ENCODE data around the gene SUGCT.
"Not testable (repeated sequence)": the region's sequence is repeated elsewhere in the genome, so short reads cannot be mapped to it uniquely, and the experiment has no call there.

Gene SUGCT

GRCh38 chr7:40134428-40135316 is at the start of gene SUGCT, which contains the start of gene MPLKIP:
Gene SUGCT (plus strand): TSS chr7:40135005.
Gene MPLKIP (minus strand): TSS chr7:40134622. CDS start chr7:40134567, 55 bp downstream.
- peak; percentile 54 to 77 (median 74) for DNase-seq (ENCODE audit: low read depth in 3 of 3, low spot score in 1 of 3)

DNA sequence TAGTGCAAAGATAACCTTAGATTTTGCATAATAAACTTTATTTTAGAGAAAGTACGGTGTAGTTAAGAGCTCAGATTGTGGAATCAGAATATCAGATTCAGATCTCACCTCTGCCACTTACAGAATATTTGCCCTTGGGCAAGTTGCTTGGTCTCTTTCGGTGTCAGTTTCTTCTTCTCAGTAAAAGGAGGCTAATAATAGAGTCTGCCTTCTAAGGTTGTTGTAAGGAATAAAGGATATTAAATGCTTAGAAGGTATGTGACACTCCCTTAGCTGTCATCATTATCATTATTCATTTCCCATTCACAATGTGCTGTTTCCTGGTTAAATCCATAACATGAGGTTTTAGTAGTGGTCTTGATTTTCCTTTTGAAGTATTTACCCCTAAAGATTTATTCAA is 42.6 kb upstream of the SUGCT start:
- no peak for DNase-seq (ENCODE audit: low read depth in 3 of 3, low spot score in 1 of 3)

GRCh38 chr7:40093631-40094350 is 41.0 kb upstream of the SUGCT start:
- no peak for DNase-seq (ENCODE audit: low read depth in 3 of 3, low spot score in 1 of 3)

DNA sequence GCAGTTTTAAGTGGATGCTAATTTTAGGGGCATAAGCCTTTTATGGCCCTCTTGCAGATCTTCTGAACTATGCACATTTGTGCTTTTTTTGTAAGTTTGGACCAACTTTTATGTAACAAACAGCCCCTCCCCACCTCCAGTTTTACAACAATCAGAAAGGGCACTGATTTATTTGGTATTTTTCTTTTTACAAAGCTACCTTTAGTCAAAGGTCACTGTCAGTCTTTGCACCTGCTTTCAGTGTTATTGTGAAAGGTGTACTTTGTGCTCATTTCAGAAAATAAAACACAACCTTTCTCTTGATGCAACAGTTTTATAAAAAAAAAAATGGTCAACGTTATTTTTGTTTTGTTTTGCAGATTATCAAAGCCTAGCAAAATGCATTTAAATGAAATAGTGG is 39.6 kb upstream of the SUGCT start:
- DNase-seq (ENCODE audit: low read depth in 3 of 3, low spot score in 1 of 3), result no peak

DNA sequence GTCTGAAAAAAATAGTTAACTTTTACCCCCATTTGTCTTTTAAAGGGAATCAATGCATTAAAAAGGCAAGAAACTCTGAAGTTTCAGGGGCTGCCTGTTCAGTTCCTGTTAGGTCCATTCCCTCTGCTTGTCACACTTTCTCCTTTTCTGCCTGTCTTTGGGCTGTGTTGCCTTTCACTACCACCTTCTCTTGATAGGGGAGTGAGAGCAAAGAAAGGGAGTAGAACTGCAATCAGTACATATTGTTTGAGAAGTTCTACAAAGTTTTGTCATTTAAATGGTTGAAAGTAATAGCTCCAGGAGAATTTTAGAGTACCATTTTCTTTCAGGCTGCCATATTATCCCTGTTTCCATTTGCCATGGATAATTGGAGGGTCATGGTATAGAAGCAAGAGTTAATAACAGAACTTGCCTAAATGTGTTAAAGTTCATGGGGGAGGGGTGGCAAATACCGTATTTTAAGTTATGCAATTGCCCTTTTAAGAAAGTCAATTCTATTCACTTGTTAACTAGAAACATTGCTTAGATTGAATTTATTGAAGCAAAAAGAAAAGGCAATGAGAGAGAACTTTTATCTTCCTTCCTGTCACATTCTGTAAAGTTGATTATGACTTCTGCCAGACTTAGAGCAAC is 39.0 kb upstream of the SUGCT start:
- DNase-seq (ENCODE audit: low read depth in 3 of 3, low spot score in 1 of 3), result no peak

DNA sequence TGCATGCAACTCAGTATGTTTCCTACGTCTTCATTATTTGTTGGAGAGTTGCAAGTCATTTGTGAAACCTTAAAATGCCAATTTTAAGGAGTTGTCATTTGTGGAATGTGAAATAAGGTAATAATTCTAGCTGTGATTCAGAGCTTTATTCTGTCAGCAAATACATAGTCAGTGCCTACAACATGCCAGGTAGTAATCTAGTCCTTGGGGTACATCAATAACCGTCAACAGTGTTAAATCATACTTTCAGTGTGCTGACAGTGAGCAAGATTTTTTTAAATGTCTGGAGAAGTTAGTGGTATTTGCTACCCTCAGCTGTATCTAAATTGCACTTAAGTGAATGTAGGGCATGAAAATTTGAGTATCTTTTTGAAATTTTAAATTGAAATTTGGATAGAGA is 37.1 kb upstream of the SUGCT start:
- no peak for DNase-seq (ENCODE audit: low read depth in 3 of 3, low spot score in 1 of 3)

GRCh38 chr7:40098810-40099209 is 36.0 kb upstream of the SUGCT start:
- no peak for DNase-seq (ENCODE audit: low read depth in 3 of 3, low spot score in 1 of 3)

- no peak for DNase-seq (ENCODE audit: low read depth in 3 of 3, low spot score in 1 of 3)
Measured at GRCh38 chr7:40099837-40100236, 35.0 kb upstream of the SUGCT start.

DNA sequence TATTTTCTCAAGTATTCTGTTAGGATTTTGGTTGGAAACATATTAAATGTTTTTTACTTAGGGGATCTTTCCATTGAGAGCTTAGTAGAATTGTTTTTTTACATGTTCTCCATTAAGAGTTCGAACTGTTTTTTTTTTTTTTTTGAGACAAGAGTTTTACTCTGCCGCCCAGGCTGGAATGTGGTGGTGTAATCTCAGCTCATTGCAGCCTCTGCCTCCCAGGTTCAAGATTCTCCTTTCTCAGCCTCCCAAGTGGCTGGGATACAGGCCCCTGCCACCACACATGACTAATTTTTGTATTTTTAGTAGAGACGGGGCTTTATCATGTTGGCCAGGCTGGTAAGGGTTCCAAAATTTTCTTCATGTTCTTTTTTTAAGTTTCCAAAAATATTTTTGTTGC is 33.6 kb upstream of the SUGCT start:
- DNase-seq (ENCODE audit: low read depth in 3 of 3, low spot score in 1 of 3), result no peak

DNA sequence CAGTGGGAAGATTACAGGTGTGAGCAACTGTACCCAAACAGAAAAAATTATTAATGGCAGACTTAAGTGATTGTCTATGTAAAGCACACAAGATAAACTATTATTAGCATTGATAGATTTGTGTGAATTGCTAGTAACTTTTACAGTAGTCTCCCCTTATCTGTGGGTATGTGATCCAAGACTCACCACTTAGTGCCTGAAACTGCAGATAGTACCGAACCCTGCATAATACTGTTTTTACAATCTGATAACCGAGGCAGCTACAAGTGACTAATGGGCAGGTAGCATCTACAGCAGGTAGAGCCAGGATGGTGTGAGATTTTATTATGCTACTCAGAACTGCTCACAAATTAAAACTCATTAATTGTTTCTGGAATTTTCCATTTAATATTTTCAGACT is 31.9 kb upstream of the SUGCT start:
- DNase-seq (ENCODE audit: low read depth in 3 of 3, low spot score in 1 of 3), result no peak

- no peak for DNase-seq (ENCODE audit: low read depth in 3 of 3, low spot score in 1 of 3)
Measured at GRCh38 chr7:40105879-40106473, 28.8 kb upstream of the SUGCT start.

- DNase-seq (ENCODE audit: low read depth in 3 of 3, low spot score in 1 of 3), result no peak
Measured at GRCh38 chr7:40115936-40116335, 18.9 kb upstream of the SUGCT start.

GRCh38 chr7:40117199-40117598 is 17.6 kb upstream of the SUGCT start:
- not testable (repeated sequence) for DNase-seq (ENCODE audit: low read depth in 3 of 3, low spot score in 1 of 3)

- DNase-seq (ENCODE audit: low read depth in 3 of 3, low spot score in 1 of 3), result not testable (repeated sequence)
Measured at GRCh38 chr7:40118201-40118600, 16.6 kb upstream of the SUGCT start.

DNA sequence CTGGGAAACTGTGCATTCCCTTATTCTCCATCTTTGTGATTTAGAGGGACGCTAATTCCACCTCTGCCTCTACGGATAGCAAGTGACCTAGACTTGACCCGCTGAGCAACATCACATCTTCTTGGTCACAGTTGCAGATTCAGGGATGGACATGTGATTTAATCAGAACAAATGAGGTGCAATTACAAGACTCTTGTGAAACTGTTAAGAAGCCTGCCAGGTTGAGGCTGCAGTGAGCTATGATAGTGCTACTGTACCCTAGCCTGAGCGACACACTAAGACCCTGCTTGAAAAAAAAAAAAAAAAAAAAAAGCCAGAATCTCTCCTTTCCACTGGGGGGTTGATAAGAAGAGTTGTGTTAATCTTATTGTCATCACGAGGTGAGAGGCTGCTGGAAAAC is 14.8 kb upstream of the SUGCT start:
- DNase-seq (ENCODE audit: low read depth in 3 of 3, low spot score in 1 of 3), result no peak

- DNase-seq (ENCODE audit: low read depth in 3 of 3, low spot score in 1 of 3), result not testable (repeated sequence)
Measured at GRCh38 chr7:40122100-40122939, 12.5 kb upstream of the SUGCT start.

- no peak for DNase-seq (ENCODE audit: low read depth in 3 of 3, low spot score in 1 of 3)
Measured at GRCh38 chr7:40122940-40123254, 11.9 kb upstream of the SUGCT start.

DNA sequence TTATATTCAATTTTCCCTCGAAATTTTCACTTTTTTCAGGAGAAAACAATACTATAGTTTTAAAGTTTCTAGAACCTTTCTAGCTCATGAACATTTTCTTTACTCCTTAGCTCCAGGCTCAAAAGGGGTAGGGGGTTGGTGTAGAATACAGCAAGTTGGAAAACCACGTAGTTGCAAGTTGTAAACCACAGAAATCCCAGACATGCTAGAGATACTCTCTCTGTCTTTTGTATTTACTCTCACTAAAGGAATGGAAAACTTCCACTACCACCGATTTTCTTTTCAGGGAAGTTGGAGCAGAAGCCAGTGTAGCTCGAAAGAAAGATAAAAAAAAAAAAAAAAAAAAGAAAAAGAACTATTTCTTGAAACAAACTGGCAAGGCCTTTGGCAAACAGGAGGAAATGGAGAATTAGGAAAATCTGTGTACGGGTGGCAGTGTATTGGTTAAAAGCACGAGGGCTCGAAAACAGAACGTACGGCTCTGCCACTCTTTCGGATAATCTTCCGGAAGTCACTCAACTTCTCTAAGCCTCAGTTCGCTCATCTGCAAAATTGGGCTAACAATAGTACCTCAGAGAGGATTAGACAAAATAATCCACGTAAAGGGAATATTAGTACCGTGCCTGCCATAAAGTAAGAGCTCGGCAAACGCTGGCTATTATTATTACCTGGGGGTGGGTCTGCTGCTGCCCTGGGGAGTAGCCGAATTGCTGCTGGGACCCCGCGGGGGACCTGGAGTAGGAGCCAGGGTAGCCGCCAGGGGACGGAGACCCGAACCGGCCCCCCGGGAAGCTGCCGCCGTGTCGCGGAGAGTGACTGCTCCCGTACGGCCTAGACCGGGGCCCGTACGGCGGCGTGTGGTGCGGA is 1.0 kb upstream of the SUGCT start:
- DNase-seq (ENCODE audit: low read depth in 3 of 3, low spot score in 1 of 3), result no peak

GRCh38 chr7:40135317-40135610 is 459 bp downstream of the SUGCT start:
- no peak for DNase-seq (ENCODE audit: low read depth in 3 of 3, low spot score in 1 of 3)

GRCh38 chr7:40137563-40137962 is 2.8 kb downstream of the SUGCT start:
- no peak for DNase-seq (ENCODE audit: low read depth in 3 of 3, low spot score in 1 of 3)
